HG03342 (cell line): ENCODE results near the gene TAF11L14.
"Not testable (repeated sequence)": the region's sequence is repeated elsewhere in the genome, so short reads cannot be mapped to it uniquely, and the experiment has no call there.

ENCODE experiments used
- ATAC-seq: cut with Tn5 transposase; IDR thresholded peaks from one replicate; pipeline ENCODE4 v1.9.1; 2021; ENCODE audit warnings: mild to moderate bottlenecking, moderate library complexity; ENCODE audit not compliant: unreplicated experiment

Gene TAF11L14

DNA sequence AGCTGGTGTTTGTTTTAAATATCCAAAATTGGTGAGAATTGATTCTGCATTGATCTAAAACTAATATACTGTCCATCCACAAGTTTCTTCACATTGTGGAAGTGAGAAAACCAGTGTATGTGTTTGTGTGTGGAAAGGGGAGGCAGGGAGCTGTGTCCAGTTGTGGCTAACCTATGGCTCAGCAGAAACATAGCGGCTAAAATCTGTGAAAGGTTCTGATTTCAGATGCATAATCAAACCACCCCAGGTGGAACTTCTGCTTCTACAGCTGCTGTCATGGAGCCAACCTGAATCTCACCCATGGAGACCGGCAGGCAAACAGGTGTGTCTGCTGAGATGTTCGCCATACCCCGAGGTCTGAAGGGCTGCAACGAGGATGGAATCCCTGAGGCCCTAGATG is at the start of gene TAF11L14:
TAF11L14 (plus strand) TSS at position 301 of the 400 bp plus-strand sequence.
- no peak for ATAC-seq

DNA sequence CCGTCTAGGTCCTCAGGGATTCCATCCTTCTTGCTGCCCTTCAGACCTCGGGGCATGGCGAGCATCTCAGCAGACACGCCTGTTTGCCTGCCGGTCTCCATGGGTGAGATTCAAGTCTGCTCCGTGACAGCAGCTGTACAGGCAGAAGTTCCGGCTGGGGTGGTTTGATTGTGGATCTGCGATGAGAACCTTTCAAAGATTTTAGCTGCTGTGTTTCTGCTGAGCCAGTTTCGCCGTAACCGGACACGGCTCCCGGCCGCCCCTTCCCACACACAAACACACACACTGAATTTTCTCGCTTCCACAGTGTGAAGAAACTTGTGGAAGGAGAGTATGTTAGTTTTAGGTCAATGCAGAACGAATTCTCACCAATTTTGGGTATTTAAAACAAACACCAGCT is 48.6 kb upstream of the TAF11L14 start, which contains the start of gene TAF11L7:
TAF11L7 (minus strand) TSS at position 101 of the 400 bp plus-strand sequence.
- not testable (repeated sequence) for ATAC-seq

DNA sequence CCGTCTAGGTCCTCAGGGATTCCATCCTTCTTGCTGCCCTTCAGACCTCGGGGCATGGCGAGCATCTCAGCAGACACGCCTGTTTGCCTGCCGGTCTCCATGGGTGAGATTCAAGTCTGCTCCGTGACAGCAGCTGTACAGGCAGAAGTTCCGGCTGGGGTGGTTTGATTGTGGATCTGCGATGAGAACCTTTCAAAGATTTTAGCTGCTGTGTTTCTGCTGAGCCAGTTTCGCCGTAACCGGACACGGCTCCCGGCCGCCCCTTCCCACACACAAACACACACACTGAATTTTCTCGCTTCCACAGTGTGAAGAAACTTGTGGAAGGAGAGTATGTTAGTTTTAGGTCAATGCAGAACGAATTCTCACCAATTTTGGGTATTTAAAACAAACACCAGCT is 43.4 kb upstream of the TAF11L14 start, which contains the start of gene TAF11L8:
TAF11L8 (minus strand) TSS at position 101 of the 400 bp plus-strand sequence.
- ATAC-seq: not testable (repeated sequence)

DNA sequence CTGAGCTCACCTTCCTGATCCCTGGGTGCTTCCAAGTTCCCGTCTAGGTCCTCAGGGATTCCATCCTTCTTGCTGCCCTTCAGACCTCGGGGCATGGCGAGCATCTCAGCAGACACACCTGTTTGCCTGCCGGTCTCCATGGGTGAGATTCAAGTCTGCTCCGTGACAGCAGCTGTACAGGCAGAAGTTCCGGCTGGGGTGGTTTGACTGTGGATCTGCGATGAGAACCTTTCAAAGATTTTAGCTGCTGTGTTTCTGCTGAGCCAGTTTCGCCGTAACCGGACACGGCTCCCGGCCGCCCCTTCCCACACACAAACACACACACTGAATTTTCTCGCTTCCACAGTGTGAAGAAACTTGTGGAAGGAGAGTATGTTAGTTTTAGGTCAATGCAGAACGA is 40.0 kb upstream of the TAF11L14 start, which contains the start of gene TAF11L9:
TAF11L9 (minus strand) TSS at position 140 of the 400 bp plus-strand sequence.
- ATAC-seq: not testable (repeated sequence)

DNA sequence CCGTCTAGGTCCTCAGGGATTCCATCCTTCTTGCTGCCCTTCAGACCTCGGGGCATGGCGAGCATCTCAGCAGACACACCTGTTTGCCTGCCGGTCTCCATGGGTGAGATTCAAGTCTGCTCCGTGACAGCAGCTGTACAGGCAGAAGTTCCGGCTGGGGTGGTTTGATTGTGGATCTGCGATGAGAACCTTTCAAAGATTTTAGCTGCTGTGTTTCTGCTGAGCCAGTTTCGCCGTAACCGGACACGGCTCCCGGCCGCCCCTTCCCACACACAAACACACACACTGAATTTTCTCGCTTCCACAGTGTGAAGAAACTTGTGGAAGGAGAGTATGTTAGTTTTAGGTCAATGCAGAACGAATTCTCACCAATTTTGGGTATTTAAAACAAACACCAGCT is 36.5 kb upstream of the TAF11L14 start, which contains the start of gene TAF11L10:
TAF11L10 (minus strand) TSS at position 101 of the 400 bp plus-strand sequence.
- ATAC-seq: not testable (repeated sequence)

DNA sequence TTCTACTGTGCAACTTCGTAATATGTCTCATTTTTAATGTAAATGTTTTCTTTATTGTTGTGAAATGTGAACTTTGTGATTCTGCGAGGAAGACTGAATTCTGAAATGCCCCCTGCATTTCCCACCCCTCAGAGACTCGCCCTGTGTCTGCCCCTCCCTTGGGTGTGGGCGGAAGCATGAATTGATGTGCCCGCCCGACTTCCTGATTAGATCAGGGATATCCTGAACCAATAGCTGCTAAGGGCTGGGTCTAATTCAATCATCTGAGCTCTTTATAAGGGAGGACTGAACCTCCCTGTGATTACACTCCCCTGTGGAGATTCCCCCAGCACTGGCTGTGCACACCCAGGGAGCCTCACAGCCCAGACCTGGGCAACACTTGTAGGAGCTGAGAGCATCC is 30.4 kb upstream of the TAF11L14 start, which contains the start of gene TAF11L11:
TAF11L11 (plus strand) TSS at position 304 of the 400 bp plus-strand sequence.
- not testable (repeated sequence) for ATAC-seq

DNA sequence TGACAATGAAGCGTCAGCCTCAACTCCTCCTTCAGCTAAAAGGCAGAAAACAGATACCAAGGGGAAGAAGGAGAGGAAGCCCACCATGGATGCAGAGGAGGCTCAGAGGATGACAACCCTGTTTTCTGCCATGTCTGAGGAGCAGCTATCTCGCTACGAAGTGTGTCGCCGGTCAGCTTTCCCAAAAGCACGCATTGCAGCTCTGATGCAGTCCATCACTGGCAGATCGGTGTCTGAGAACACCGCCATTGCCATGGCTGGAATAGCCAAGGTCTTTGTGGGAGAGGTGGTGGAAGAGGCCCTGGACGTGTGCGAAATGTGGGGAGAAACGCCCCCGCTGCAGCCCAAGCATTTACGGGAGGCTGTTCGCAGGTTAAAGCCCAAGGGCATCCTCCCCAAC is 29.3 kb upstream of the TAF11L14 start:
- no peak for ATAC-seq

DNA sequence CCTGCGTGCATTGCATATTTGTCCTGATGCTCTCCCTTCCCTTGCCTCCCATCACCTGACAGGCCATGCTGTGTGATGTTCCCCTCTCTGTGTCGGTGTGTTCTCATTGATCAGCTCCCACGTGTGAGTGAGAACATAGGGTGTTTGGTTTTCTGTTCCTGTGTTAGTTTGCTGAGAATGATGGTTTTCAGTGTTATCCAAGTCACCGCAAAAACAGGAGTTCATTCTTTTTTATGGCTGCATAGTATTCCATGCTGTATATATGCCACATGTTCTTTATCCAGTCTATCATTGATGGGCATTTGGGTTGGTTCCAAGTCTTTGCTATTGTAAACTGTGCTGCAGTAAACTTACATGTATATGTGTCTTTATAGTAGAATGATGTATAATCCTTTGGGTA is 26.8 kb upstream of the TAF11L14 start:
- ATAC-seq: not testable (repeated sequence)

DNA sequence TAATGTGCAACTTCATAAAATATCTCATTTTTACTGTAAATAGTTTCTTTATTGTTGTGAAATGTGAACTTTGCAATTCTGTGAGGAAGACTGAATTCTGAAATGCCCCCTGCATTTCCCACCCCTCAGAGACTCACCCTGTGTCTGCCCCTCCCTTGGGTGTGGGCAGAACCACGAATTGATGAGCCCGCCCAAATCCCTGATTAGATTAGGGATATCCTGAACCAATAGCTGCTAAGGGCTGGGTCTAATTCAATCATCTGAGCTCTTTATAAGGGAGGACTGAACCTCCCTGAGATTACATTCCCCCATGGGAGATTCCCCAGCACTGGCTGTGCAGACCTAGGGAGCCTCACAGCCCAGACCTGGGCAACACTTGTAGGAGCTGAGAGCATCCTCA is 24.2 kb upstream of the TAF11L14 start, which contains the start of gene TAF11L12:
TAF11L12 (plus strand) TSS at position 301 of the 400 bp plus-strand sequence.
- ATAC-seq: not testable (repeated sequence)

DNA sequence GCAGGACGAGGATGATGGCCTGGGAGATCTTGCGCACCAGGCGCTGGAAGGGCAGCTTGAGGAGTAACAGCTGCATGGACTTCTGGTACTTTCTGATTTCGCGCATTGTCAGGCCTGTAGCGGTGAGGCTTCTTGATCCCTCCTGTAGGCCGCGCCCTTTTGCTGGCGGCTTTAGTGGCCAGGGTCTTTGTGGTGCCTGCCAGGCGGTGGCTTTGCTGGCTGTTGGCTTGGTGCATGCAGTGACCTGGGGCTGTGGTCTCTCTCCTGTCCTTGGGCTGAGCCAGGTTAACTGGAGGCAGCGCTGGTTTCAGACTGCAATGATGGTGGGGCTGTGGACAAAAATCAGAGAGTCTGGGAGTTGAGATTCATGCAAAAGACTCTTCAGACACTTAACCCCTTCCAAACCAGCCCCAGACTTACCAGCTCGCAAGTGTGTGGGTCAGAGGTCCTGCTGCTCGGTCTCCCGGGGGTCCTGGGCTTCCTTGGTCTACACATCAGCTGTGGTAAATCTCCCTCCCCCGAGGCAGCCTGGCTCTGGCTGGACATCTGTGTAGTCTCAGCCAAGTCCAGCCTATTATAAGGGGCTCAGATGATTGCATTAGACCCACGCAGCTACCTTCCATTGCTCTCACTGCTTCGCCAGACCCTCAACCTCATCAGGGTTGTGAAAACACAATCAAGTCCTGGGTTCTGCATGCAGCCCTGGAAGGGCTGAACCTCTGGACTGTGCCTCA is 19.2 kb upstream of the TAF11L14 start:
- ATAC-seq: no peak

DNA sequence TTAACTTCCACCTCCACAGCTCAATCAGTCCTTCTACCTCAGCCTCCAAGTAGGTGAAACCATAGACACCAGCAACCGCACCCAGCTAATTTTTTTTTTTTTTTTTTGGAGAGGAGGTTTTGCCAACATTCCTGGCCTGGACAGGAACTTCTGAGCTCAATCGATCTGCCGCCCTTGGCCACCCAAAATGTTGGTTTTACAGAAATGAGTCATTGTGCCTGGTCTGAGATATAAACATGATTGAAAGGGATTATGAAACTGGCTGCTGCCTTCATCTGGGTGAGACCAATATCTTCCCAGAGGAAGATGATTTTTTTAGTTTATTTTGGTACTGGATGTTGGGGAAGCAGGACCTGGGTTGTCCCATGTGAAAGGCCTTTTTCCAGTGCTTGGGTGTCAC is 14.9 kb upstream of the TAF11L14 start:
- ATAC-seq: no peak

DNA sequence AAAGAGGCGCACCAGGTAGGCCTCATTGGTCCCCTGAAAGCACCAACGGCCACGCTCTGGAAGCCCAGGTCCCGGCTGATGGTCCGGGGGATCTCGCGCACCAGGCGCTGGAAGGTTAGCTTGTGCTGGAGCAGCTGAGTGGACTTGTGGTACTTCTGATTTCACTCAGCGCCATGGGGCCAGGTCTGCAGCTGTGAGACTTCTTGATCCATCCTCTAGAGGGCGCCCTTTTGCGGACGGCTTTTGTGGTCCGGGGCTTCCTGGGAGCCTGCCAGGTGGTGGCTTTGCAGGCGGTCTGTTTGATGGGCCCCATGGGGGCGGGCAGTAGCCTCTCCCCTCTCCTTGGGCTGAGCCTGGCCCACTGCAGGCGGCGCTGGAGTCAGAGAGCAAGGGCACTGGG is 13.6 kb upstream of the TAF11L14 start:
- no peak for ATAC-seq

DNA sequence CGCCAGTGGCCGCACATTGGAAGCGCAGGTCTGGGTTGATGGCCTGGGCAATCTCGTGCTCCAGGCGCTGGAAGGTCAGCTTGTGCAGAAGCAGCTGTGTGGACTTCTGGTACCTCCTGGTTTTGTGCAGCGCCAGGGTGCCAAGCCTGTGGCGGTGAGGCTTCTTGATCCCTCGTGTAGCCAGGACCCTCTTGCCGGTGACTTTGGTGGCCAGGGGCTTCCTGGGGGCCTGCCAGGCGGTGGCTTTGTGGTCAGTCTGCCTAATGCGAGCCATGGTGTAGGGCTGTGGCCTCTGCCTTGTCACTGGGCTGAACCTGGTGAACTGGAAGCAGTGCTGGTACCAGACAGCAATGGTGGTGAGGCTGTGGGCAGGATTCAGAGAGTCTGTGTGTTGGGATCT is 8.6 kb upstream of the TAF11L14 start:
- no peak for ATAC-seq

DNA sequence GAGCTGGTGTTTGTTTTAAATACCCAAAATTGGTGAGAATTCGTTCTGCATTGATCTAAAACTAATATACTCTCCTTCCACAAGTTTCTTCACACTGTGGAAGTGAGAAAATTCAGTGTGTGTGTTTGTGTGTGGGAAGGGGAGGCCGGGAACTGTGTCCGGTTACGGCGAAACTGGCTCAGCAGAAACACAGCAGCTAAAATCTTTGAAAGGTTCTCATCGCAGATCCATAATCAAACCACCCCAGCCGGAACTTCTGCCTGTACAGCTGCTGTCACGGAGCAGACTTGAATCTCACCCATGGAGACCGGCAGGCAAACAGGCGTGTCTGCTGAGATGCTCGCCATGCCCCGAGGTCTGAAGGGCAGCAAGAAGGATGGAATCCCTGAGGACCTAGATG is 2.5 kb upstream of the TAF11L14 start, which contains the start of gene TAF11L13:
TAF11L13 (plus strand) TSS at position 301 of the 400 bp plus-strand sequence.
- not testable (repeated sequence) for ATAC-seq

DNA sequence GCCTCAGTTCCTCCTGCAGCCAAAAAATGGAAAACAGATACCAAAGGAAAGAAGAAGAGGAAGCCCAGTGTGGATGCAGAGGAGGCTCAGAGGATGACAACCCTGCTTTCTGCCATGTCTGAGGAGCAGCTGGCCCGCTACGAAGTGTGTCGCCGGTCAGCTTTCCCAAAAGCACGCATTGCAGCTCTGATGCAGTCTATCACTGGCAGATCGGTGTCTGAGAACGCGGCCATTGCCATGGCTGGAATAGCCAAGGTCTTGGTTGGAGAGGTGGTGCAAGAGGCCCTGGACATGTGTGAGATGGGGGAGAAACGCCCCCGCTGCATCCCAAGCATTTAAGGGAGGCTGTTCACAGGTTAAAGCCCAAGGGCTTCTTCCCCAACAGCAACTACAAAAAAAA is 15.0 kb downstream of the TAF11L14 start:
- ATAC-seq: not testable (repeated sequence)

DNA sequence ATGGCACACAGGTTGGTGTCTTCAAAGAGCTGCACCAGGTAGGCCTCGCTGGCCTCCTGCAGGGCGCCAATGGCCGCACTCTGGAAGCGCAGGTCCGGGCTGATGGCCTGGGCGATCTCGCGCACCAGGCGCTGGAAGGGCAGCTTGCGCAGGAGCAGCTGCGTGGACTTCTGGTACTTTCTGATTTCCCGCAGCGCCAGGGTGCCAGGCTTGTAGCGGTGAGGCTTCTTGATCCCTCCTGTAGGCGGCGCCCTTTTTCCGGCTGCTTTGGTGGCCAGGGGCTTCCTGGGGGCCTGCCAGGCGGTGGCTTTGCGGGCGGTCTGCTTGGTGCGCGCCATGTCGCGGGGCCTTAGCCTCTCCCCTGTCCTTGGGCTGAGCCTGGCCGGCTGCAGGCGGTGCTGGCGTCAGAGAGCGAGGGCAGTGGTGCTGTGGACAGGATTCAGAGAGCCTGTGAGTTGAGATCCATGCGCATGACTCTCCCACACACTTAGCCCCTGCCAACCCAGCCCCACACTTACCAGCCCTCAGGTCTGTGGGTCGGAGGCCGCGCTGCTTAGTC is 21.0 kb downstream of the TAF11L14 start:
- not testable (repeated sequence) for ATAC-seq

DNA sequence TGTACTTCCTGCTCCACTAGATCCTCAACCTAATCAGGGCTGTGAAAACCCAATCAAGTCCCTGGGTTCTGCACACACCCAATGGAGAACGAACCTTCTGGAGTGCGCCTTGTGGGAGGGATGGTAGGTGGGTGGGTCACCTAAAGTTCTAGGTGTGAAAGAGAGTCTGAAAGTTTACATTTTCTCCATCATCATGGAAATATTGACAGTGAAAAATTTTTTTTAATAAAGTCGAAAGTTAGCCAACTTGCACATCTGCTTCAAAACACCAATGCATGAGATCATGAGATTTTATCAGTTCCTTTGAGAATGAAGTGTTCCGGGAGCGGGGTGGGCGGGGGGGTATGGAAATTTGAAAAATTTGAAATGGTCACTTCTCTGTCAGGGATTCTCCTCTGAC is 21.7 kb downstream of the TAF11L14 start:
- ATAC-seq: no peak

DNA sequence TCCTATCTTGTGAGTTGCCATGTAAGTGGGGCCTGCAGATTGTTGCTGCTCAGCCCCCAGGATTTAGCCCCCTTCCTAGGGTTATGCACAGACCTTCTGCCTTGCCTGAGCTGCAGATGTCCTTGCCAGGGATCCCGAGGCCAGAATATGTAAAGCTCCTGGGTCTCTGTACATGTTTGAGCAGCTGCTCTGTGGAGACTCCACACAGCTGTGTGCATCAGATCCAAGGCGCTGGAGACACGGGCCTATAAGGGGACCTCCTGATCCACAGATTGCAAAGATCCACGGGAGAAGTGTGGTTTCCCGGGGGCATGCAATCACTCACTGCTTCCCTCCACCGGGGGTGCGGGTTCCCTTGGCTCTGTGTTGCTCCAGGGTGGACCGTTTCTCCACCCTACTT is 28.9 kb downstream of the TAF11L14 start:
- no peak for ATAC-seq

DNA sequence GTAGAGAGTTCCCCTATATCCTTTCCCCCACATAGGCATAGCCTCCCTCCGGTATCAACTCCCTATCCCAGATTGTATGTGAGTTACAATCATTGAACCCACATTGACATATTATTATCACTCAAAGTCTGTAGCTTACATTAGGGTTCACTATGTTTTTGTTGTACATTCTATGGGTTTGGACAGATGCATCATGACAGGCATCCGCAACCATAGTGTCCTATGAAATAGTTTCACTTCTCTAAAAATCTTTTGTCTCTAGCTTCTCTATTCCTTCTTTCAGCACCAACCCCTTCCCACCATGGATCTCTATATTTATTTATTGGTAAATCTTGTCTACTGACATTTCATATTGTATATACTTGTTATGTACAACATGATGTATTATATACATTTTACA is 31.6 kb downstream of the TAF11L14 start:
- ATAC-seq: no peak

DNA sequence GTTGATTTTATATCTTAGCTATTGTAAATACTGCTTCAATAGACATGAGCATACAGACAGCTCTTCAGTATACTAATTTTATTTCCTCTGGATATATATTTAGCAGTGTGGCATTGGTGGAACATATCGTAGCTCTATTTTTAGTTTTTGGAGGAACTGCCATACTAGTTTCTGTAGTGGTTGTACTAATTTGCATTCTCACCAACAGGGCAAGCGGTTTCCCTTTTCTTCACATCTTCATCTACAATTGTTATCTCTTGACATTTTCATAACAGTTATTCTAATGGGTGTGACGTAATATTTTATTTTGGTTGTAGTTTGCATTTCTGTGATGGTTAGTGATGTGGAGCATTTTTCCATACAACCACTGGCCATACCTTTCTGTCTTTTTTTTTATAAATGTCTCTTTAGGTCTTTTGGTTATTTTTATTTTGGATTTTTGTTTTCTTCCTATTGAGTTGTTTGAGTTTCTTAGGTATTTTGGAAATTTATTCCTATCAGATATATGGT is 32.5 kb downstream of the TAF11L14 start:
- ATAC-seq: no peak

DNA sequence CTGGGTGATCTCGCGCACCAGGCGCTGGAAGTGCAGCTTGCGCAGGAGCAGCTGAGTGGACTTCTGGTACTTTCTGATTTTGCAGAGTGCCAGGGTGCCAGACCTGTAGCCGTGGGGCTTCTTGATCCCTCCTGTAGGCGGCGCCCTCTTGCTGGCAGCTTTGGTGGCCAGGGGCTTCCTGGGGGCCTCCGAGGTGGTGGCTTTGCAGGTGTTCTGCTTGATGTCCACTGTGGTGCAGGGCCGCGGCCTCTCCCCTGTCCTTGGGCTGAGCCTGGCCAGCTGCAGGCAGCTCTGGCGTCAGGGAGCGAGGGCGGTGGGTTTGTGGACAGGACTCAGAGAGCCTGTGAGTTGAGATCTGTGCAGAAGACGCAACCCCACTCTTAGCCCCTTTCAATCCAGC is 36.1 kb downstream of the TAF11L14 start:
- no peak for ATAC-seq
